HEK293T (cell line): ENCODE measurements around the gene DOCK10.
A peak's percentile ranks its signal among the peaks of the same experiment; 100 is the strongest.

ENCODE experiments used
- CTCF ChIA-PET: fragments of 350-600 bp; formaldehyde crosslinking; extraction: SDS; loops from one replicate; lab custom pipeline; 2021; ENCODE audit warnings: antibody characterized with exemption, inconsistent platforms; lab: Yijun Ruan, JAX
- POLR2A ChIA-PET: fragments of 350-600 bp; formaldehyde crosslinking; extraction: SDS; loops from one replicate; lab custom pipeline; 2020; ENCODE audit warnings: antibody characterized with exemption, inconsistent platforms; lab: Yijun Ruan, JAX
- DNase-seq: peaks from one replicate; pipeline ENCODE4 v3.0.0; 2012; ENCODE audit warnings: mixed read lengths; ENCODE audit errors: extremely low spot score
- ARNT ChIP-seq: fragments of 450-650 bp; IDR thresholded peaks from 2 replicates; pipeline ENCODE4 v1.6.1; 2017; ENCODE audit warnings: mild to moderate bottlenecking
- BHLHE40 ChIP-seq: fragments of 450-650 bp; IDR thresholded peaks from 2 replicates; pipeline ENCODE4 v1.6.1; 2016; ENCODE audit warnings: mild to moderate bottlenecking, moderate library complexity, borderline replicate concordance
- CTBP1 ChIP-seq: fragments of 450-650 bp; IDR thresholded peaks from 2 replicates; pipeline ENCODE4 v1.6.1; 2016; ENCODE audit warnings: borderline replicate concordance
- ELF4 ChIP-seq: fragments of 450-650 bp; IDR thresholded peaks from 2 replicates; pipeline ENCODE4 v1.6.1; 2017; ENCODE audit warnings: antibody characterized with exemption
- FOXA1 ChIP-seq: fragments of 450-650 bp; IDR thresholded peaks from 2 replicates; pipeline ENCODE4 v1.6.1; 2016; ENCODE audit warnings: mild to moderate bottlenecking
- FOXK2 ChIP-seq: fragments of 450-650 bp; IDR thresholded peaks from 2 replicates; pipeline ENCODE4 v1.6.1; 2016; ENCODE audit warnings: mild to moderate bottlenecking
- FOXM1 ChIP-seq: fragments of 450-650 bp; IDR thresholded peaks from 2 replicates; pipeline ENCODE4 v1.6.1; 2017; ENCODE audit warnings: mild to moderate bottlenecking, borderline replicate concordance
- HDGF ChIP-seq: fragments of 450-650 bp; IDR thresholded peaks from 2 replicates; pipeline ENCODE4 v1.6.1; 2017; ENCODE audit warnings: antibody characterized with exemption, borderline replicate concordance
- L3MBTL2 ChIP-seq: fragments of 450-650 bp; conservative IDR thresholded peaks from 2 replicates; pipeline ENCODE4 v1.6.1; 2016; ENCODE audit warnings: mild to moderate bottlenecking
- LEF1 ChIP-seq: fragments of 450-650 bp; IDR thresholded peaks from 2 replicates; pipeline ENCODE4 v1.6.1; 2017; ENCODE audit warnings: mild to moderate bottlenecking, borderline replicate concordance
- NFRKB ChIP-seq: fragments of 450-650 bp; IDR thresholded peaks from 2 replicates; pipeline ENCODE4 v1.6.1; 2016; ENCODE audit warnings: mild to moderate bottlenecking, moderate library complexity
- PKNOX1 ChIP-seq: fragments of 450-650 bp; IDR thresholded peaks from 2 replicates; pipeline ENCODE4 v1.6.1; 2016
- SP1 ChIP-seq: fragments of 450-650 bp; IDR thresholded peaks from 2 replicates; pipeline ENCODE4 v1.6.1; 2017
- SUZ12 ChIP-seq: fragments of 450-650 bp; IDR thresholded peaks from 2 replicates; pipeline ENCODE4 v1.6.1; 2016; ENCODE audit warnings: mild to moderate bottlenecking
- TARDBP ChIP-seq: fragments of 450-650 bp; IDR thresholded peaks from 2 replicates; pipeline ENCODE4 v1.6.1; 2016
- ZNF384 ChIP-seq: fragments of 450-650 bp; IDR thresholded peaks from 2 replicates; pipeline ENCODE4 v1.6.1; 2016

Gene DOCK10

DNA sequence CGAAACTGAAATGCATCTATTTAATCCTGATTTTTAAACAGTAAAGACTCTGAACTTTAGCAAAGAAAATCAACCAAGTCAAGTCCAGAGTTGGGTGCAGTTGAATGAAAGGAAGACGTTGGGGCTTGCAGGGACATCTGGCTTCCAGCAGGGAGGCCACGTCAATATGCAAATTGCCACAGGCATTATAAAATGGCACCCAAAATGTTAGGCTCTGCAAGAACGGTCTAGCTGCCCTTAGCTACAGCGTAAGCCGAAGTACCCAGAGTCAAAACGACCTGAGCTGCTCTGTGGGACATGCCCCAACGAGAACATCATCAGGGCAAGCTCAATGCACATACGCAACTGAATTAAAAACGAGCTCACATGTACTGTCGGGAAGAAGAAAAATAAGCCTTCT, 30.7 kb downstream of the DOCK10 start:
- ChIA-PET CTCF (no interaction called here), POLR2A (no interaction called here)
- TF ChIP-seq TARDBP (no peak), FOXK2 (no peak)
- DNase-seq: no peak

DNA sequence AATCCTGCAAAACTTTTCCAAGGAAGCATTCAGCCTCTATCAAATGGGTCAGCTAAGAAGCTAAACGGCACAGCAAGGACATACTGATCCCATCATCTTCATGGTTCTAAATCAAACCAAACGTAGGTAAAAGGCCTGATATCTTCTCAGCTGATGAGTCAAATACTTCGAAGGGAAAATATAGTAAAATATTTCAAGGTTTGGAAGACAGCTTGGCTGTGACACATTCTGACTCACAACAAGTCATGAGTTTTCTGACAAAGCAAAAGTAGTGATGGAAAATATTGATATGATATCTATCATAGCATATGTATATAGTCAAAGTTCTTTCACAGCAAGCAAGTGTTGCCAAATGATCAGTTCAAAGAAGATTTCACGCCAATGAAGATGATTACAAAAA, 31.5 kb downstream of the DOCK10 start:
- TF ChIP-seq HDGF: no peak
- no peak for TF ChIP-seq CTBP1
- TF ChIP-seq FOXK2: no peak
- no peak for TF ChIP-seq LEF1
- no peak for TF ChIP-seq TARDBP
- TF ChIP-seq ZNF384: no peak
- TF ChIP-seq L3MBTL2: no peak
- no peak for TF ChIP-seq NFRKB
- no peak for TF ChIP-seq SP1
- no peak for TF ChIP-seq FOXM1
- no peak for TF ChIP-seq ELF4
- TF ChIP-seq PKNOX1: no peak
- TF ChIP-seq FOXA1: no peak
- no peak for TF ChIP-seq SUZ12
- TF ChIP-seq ARNT: no peak
- TF ChIP-seq BHLHE40: no peak
- ChIA-PET POLR2A (no interaction called here), CTCF (no interaction called here)
- no peak for DNase-seq

- POLR2A ChIA-PET: no interaction called here
- DNase-seq: no peak
- CTCF ChIA-PET: interaction anchor here (0.6 kb wide), 1 partner anchor 231 kb away, joined by 5 read pairs; no protein-coding TSS in a partner anchor
- TF ChIP-seq ELF4 (no peak), CTBP1 (no peak), SUZ12 (no peak), L3MBTL2 (no peak), FOXM1 (no peak), NFRKB (no peak), BHLHE40 (no peak), FOXK2 (no peak), HDGF (no peak), PKNOX1 (no peak), LEF1 (no peak), FOXA1 (no peak), TARDBP (no peak), SP1 (no peak), ARNT (no peak), ZNF384 (no peak)
Observed at GRCh38 chr2:225009768-225010167, 32.5 kb downstream of the DOCK10 start.

- ChIA-PET POLR2A (no interaction called here), CTCF (interaction anchor here (0.6 to 0.7 kb wide), 2 partner anchors 230 to 651 kb away, joined by 3 to 5 read pairs; no protein-coding TSS in a partner anchor)
- no peak for TF ChIP-seq TARDBP
- no peak for TF ChIP-seq FOXM1
- TF ChIP-seq BHLHE40: no peak
- no peak for TF ChIP-seq CTBP1
- no peak for TF ChIP-seq FOXK2
- no peak for TF ChIP-seq PKNOX1
- TF ChIP-seq SP1: no peak
- TF ChIP-seq ZNF384: no peak
- TF ChIP-seq ARNT: no peak
- peak; percentile 30 for DNase-seq
Observed at GRCh38 chr2:225008935-225009334, 33.3 kb downstream of the DOCK10 start.

DNA sequence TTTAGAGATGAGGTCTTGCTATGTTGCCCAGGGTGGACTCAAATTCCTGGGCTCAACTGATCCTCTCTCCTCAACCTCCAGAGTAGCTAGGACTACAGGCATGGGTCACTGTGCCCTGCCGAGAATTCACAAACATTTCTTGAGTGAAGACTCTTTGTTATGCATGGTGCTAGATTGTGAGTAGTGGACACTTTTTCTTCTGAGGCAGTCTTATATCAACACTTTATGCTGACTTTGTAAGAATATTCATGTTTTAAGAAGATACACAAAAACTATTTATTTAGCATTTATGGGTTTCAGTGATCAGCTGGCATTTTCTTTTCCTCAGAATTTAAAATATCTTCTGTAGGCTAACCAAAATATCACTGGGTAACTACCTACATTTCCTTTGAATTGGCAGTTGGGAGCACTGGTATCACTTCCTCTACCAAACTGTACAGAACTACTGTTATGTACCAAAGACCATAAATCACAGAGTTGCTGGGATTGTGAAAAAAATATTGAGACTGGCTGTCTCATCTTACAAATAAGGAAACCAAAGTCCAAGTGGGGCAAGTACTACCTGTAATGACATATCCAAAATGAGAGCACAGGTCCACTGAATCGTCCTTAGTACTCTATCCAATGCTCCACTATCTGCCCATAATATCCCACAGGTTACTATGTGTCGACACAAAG, 34.0 kb downstream of the DOCK10 start:
- ChIA-PET CTCF (no interaction called here), POLR2A (no interaction called here)
- DNase-seq: no peak
- TF ChIP-seq SUZ12 (no peak), FOXM1 (no peak)

DNA sequence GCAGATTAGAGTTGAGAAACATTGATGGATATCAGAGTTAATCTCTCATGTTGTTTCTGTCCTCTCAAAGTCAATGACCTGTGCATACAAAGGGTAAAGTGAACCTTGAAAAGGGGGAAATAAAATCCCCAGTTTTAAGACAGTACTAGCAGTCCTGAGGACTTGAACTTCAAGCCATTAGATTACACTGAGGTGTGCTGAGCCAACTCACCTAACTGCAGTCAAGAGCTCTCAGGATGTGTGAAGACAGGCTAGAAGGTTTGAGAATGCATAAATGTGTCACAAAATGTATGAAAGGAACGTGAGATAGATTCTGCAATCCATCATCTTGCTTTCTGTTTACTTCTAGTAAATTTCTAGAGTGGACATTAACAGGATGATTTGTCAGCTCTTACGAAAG, 35.5 kb downstream of the DOCK10 start:
- CTCF ChIA-PET: no interaction called here
- TF ChIP-seq TARDBP: no peak
- no peak for TF ChIP-seq HDGF
- TF ChIP-seq BHLHE40: no peak
- TF ChIP-seq ZNF384: no peak
- TF ChIP-seq ELF4: no peak
- TF ChIP-seq CTBP1: no peak
- TF ChIP-seq SUZ12: no peak
- TF ChIP-seq FOXM1: no peak

GRCh38 chr2:225004597-225004996, 37.7 kb downstream of the DOCK10 start:
- TF ChIP-seq BHLHE40 (no peak), SUZ12 (no peak), PKNOX1 (no peak), FOXM1 (no peak), ELF4 (no peak), SP1 (no peak), ARNT (no peak), FOXA1 (no peak), CTBP1 (no peak), LEF1 (no peak), TARDBP (no peak), ZNF384 (no peak), FOXK2 (no peak), NFRKB (no peak), L3MBTL2 (no peak), HDGF (no peak)
- ChIA-PET POLR2A (no interaction called here), CTCF (interaction anchor here (1.2 kb wide), 1 partner anchor 9 kb away, joined by 4 read pairs; no protein-coding TSS in a partner anchor)
- no peak for DNase-seq

More for the DNA sequence above, 35.5 kb downstream of the DOCK10 start:
- no peak for DNase-seq
- POLR2A ChIA-PET: no interaction called here
